IMR-90 (cell line): Measurements from ENCODE around the gene DENND1A. TPM values are rescaled to one million over a fixed set of nuclear protein-coding genes. Genes with fewer than 3 reads are reported as not detected.
A peak's percentile ranks its signal among the peaks of the same experiment; 100 is the strongest.

Source experiments
- ATAC-seq: fragments of 200-7000 bp; cut with Tn5 transposase; 2 replicates; pipeline ENCODE4 v1.9.1; 2020; ENCODE audit warnings: low read depth, mild to moderate bottlenecking, moderate library complexity
- BruUV-seq: library from RNA; stranded (reverse); fragments of 400-500 nt; replicated peaks from 2 replicates; lab custom pipeline; 2021; lab: Mats Ljungman, UMichigan
- CTCF ChIA-PET: fragments of 300-600 bp; formaldehyde crosslinking; extraction: SDS; loops from one replicate; lab custom pipeline; 2021; ENCODE audit warnings: antibody characterized with exemption; lab: Yijun Ruan, JAX
- POLR2A ChIA-PET: fragments of 300-600 bp; sonication (Branson Sonifier 250); formaldehyde crosslinking; loops from one replicate; lab custom pipeline; 2022; ENCODE audit warnings: antibody characterized with exemption; ENCODE audit not compliant: unreplicated experiment; lab: Charles Lee
- DNase-seq: peaks from one replicate; pipeline ENCODE4 v3.0.0; 2013
- H2AFZ ChIP-seq: replicated peaks from 2 replicates; pipeline ENCODE3; 2013; ENCODE audit warnings: low read length, mild to moderate bottlenecking; ENCODE audit not compliant: poor library complexity
- H2AK5ac ChIP-seq: 2 replicates; pipeline ENCODE4 v1.6.1; 2013; ENCODE audit warnings: low read depth, low read length, inconsistent platforms
- H2AK9ac ChIP-seq: replicated peaks from 2 replicates; pipeline ENCODE3; 2013; ENCODE audit warnings: mild to moderate bottlenecking, low read depth, low read length, moderate library complexity; ENCODE audit not compliant: poor library complexity
- H2BK120ac ChIP-seq: 2 replicates; pipeline ENCODE4 v1.6.1; 2013; ENCODE audit warnings: low read depth, low read length, inconsistent platforms
- H2BK15ac ChIP-seq: 3 replicates; pipeline ENCODE4 v1.6.1; 2013; ENCODE audit warnings: low read depth, low read length, inconsistent platforms
- H2BK20ac ChIP-seq: 2 replicates; pipeline ENCODE4 v1.6.1; 2013; ENCODE audit warnings: low read depth, mild to moderate bottlenecking, inconsistent platforms, low read length, moderate library complexity
- H2BK5ac ChIP-seq: 2 replicates; pipeline ENCODE4 v1.6.1; 2013; ENCODE audit warnings: mild to moderate bottlenecking, low read depth, low read length, inconsistent platforms; ENCODE audit not compliant: poor library complexity, severe bottlenecking
- H3K14ac ChIP-seq: replicated peaks from 2 replicates; pipeline ENCODE4 v1.6.1; 2013; ENCODE audit warnings: low read depth, low read length, inconsistent platforms
- H3K18ac ChIP-seq: 2 replicates; pipeline ENCODE4 v1.6.1; 2013; ENCODE audit warnings: low read depth, low read length, control low read depth
- H3K23ac ChIP-seq: 2 replicates; pipeline ENCODE4 v1.6.1; 2013; ENCODE audit warnings: low read depth, low read length, inconsistent platforms
- H3K27ac ChIP-seq: 2 replicates; pipeline ENCODE4 v1.5.1; 2013; ENCODE audit warnings: mild to moderate bottlenecking, control low read depth, low read length; ENCODE audit not compliant: insufficient read depth
- H3K27me3 ChIP-seq: 2 replicates; pipeline ENCODE4 v1.6.1; 2013; ENCODE audit warnings: low read length; ENCODE audit not compliant: control insufficient read depth, insufficient read depth
- H3K36me3 ChIP-seq: 2 replicates; pipeline ENCODE4 v1.6.1; 2013; ENCODE audit warnings: low read length, mixed read lengths; ENCODE audit not compliant: control insufficient read depth, insufficient read depth
- H3K4ac ChIP-seq: 2 replicates; pipeline ENCODE4 v1.6.1; 2013; ENCODE audit warnings: low read depth, low read length, inconsistent platforms
- H3K4me1 ChIP-seq: 2 replicates; pipeline ENCODE4 v1.6.1; 2013; ENCODE audit warnings: low read length, mixed read lengths; ENCODE audit not compliant: control insufficient read depth, insufficient read depth
- H3K4me2 ChIP-seq: 2 replicates; pipeline ENCODE4 v1.6.1; 2013; ENCODE audit warnings: low read depth, mild to moderate bottlenecking, control low read depth, low read length, moderate library complexity
- H3K4me3 ChIP-seq: 2 replicates; pipeline ENCODE4 v1.5.1; 2013; ENCODE audit warnings: low read depth, mild to moderate bottlenecking, control low read depth, low read length, moderate library complexity; ENCODE audit not compliant: insufficient read depth
- H3K56ac ChIP-seq: 2 replicates; pipeline ENCODE4 v1.6.1; 2013; ENCODE audit warnings: low read length, inconsistent platforms; ENCODE audit not compliant: insufficient read depth; ENCODE audit errors: extremely low read depth
- H3K79me1 ChIP-seq, 2 experiments: 2 replicates each; pipeline ENCODE4 v1.6.1; 2013; ENCODE audit warnings: low read length in 2 of 2, inconsistent platforms in 1 of 2, low read depth in 1 of 2
- H3K9ac ChIP-seq: 2 replicates; pipeline ENCODE4 v1.6.1; 2013; ENCODE audit warnings: low read depth, low read length, control low read depth
- H3K9me1 ChIP-seq: 2 replicates; pipeline ENCODE4 v1.6.1; 2013; ENCODE audit warnings: low read length, inconsistent platforms; ENCODE audit not compliant: insufficient read depth
- H3K9me3 ChIP-seq: 2 replicates; pipeline ENCODE4 v1.6.1; 2013; ENCODE audit warnings: low read length; ENCODE audit not compliant: control insufficient read depth, insufficient read depth
- H4K20me1 ChIP-seq: 2 replicates; pipeline ENCODE4 v1.6.1; 2013; ENCODE audit warnings: low read length, inconsistent platforms; ENCODE audit not compliant: insufficient read depth
- H4K5ac ChIP-seq: 2 replicates; pipeline ENCODE4 v1.6.1; 2013; ENCODE audit warnings: mild to moderate bottlenecking, low read depth, low read length, control low read depth
- H4K8ac ChIP-seq, 2 experiments: 2 replicates each; pipeline ENCODE4 v1.6.1; 2013; ENCODE audit warnings: low read depth in 2 of 2, low read length in 2 of 2, control low read depth in 1 of 2, inconsistent platforms in 1 of 2
- H4K91ac ChIP-seq: 2 replicates; pipeline ENCODE4 v1.6.1; 2013; ENCODE audit warnings: low read depth, low read length, inconsistent platforms; ENCODE audit not compliant: insufficient read depth
- BHLHE40 ChIP-seq: fragments of 150-350 bp; IDR thresholded peaks from 2 replicates; pipeline ENCODE4 v1.6.1; 2016; ENCODE audit warnings: mild to moderate bottlenecking, low read depth, low read length
- CEBPB ChIP-seq: IDR thresholded peaks from 2 replicates; pipeline ENCODE4 v1.6.1; 2012; ENCODE audit warnings: low read depth, low read length, improper control_type of control experiment
- CHD1 ChIP-seq: IDR thresholded peaks from 2 replicates; pipeline ENCODE4 v1.6.1; 2012; ENCODE audit warnings: low read depth, low read length, improper control_type of control experiment
- FOS ChIP-seq: fragments of 150-350 bp; IDR thresholded peaks from 2 replicates; pipeline ENCODE4 v1.6.1; 2016; ENCODE audit warnings: low read depth, low read length
- MAFK ChIP-seq: IDR thresholded peaks from 2 replicates; pipeline ENCODE4 v1.6.1; 2012; ENCODE audit warnings: low read depth, low read length, improper control_type of control experiment
- MAZ ChIP-seq: IDR thresholded peaks from 2 replicates; pipeline ENCODE4 v1.6.1; 2012; ENCODE audit warnings: low read depth, mild to moderate bottlenecking, low read length, improper control_type of control experiment, moderate library complexity, borderline replicate concordance
- MXI1 ChIP-seq: IDR thresholded peaks from 2 replicates; pipeline ENCODE4 v1.6.1; 2012; ENCODE audit warnings: low read depth, mild to moderate bottlenecking, low read length, moderate library complexity, borderline replicate concordance
- NFE2L2 ChIP-seq: fragments of 150-350 bp; IDR thresholded peaks from 2 replicates; pipeline ENCODE4 v1.6.1; 2016; ENCODE audit warnings: low read depth, mild to moderate bottlenecking, low read length
- POLR2A ChIP-seq: IDR thresholded peaks from 2 replicates; pipeline ENCODE4 v1.6.1; 2012; ENCODE audit warnings: mild to moderate bottlenecking, low read depth, low read length
- RAD21 ChIP-seq: IDR thresholded peaks from 2 replicates; pipeline ENCODE4 v1.6.1; 2012; ENCODE audit warnings: low read length, improper control_type of control experiment
- RCOR1 ChIP-seq: IDR thresholded peaks from 2 replicates; pipeline ENCODE4 v1.6.1; 2012; ENCODE audit warnings: mild to moderate bottlenecking, low read length, improper control_type of control experiment; ENCODE audit not compliant: insufficient replicate concordance
- RFX5 ChIP-seq: IDR thresholded peaks from 2 replicates; pipeline ENCODE4 v1.8.0; 2012; ENCODE audit warnings: low read depth, mild to moderate bottlenecking, low read length, moderate library complexity
- SMC3 ChIP-seq: fragments of 150-350 bp; IDR thresholded peaks from 2 replicates; pipeline ENCODE4 v1.6.1; 2016; ENCODE audit warnings: low read depth, mild to moderate bottlenecking, antibody characterized with exemption, low read length, moderate library complexity
- WGBS, 2 experiments: methylation state at CpG; one replicate each; pipeline versions ENCODE4 v1.1.5 to v1.1.7; 2013; ENCODE audit warnings: missing lambda C conversion rate in 2 of 2; ENCODE audit not compliant: insufficient read length in 1 of 2; ENCODE audit errors: extremely low coverage in 2 of 2; 5-methylcytosine and 5-hydroxymethylcytosine counted together
- dilution Hi-C: fragments of 300-500 bp; cut with HindIII; formaldehyde crosslinking; loops from one replicate; pipeline ENCODE4 v1.14.3; 2018; ENCODE audit warnings: low sequenced_read_pairs; ENCODE audit not compliant: unreplicated experiment
- in situ Hi-C: fragments of 300-500 bp; cut with MboI; formaldehyde crosslinking; loops from 3 replicates; pipeline ENCODE4 v1.14.3; 2019; ENCODE audit warnings: low sequenced_read_pairs, inconsistent platforms, mixed read lengths
- intact Hi-C: fragments of 100-400 bp; cut with micrococcal nuclease; formaldehyde crosslinking; loops from 2 replicates; pipeline ENCODE4 v1.10.0; 2022
- polyA plus RNA-seq, 3 experiments: library from polyadenylated mRNA; depleted of rRNA; stranded (reverse); fragments of >200 nt; gene quantifications; 2 replicates each; pipeline ENCODE4 v1.2.3, GENCODE V29; 2012; ENCODE audit warnings: low replicate concordance in 1 of 3
- total RNA-seq: library from RNA; depleted of rRNA; stranded (reverse); fragments of >200 nt; gene quantifications from 2 replicates; pipeline ENCODE4 v1.2.3, GENCODE V29; 2012
- TF ChIP-seq, protein P1 (sequence below): fragments of 150-350 bp; IDR thresholded peaks from 2 replicates; pipeline ENCODE4 v1.6.1; 2017; ENCODE audit warnings: mild to moderate bottlenecking, antibody characterized with exemption, low read length, low read depth
- TF ChIP-seq, protein P2 (sequence below): fragments of 150-350 bp; IDR thresholded peaks from 2 replicates; pipeline ENCODE4 v1.6.1; 2016; ENCODE audit warnings: low read depth, mild to moderate bottlenecking, low read length, moderate library complexity, borderline replicate concordance
- TF ChIP-seq, protein P3 (sequence below): conservative IDR thresholded peaks from 2 replicates; pipeline ENCODE4 v1.5.1; 2012; ENCODE audit warnings: mild to moderate bottlenecking, low read depth, low read length, improper control_type of control experiment

The DENND1A gene
- total and polyA plus RNA-seq, 2 of the 4 experiments (the other 2 are of a cell fraction) = 21.4 to 27.6 TPM

DNA sequence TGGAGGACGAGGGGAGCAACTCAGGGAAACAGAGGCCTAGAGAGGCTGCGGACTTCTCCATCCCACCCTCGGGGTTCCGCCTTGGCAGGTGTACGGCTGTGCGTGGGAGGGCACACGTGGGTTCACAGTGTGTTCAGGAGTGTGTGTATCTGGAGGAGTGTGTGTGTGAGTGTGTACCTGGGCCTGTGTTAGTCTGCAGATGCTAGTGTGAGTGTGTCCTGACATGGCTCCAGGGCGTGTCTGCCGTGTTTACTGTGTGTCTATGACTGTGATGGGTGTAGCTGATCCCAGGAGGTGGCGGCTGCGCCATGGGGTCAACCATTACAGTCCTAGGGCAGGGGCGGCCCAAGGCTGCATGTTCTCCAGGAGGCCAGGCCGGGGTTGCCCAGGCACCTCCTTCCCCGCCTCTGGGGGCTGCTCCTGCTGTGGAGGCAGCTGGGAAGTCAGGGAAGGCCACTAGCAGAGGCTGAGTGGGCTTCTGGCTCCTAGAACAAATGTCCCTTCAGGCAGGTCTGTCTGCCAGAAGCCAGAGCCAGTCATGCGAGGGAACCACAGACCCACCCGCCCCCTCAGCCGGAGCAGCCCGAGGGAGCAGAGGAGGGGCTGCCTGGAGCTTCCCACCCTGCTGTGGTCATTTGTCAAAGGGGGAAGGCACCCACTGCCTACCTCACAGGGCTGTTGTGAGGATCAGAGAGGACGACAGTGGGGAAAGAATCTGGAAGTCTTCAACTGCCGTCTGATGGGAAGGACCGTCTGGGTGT lies 552.5 kb downstream of the DENND1A start:
- dilution Hi-C loops (no loop called here), in situ Hi-C loops (no loop called here), intact Hi-C loops (no loop called here)
- Histone ChIP-seq H4K5ac (no peak overlapping the region), H3K9me1 (no peaks in the 10 kb centered on the region), H2AK5ac (no peak overlapping the region), H3K23ac (no peak overlapping the region), H3K9me3 (no peaks in the 10 kb centered on the region), H2BK120ac (no peak overlapping the region), H3K27ac (no peak overlapping the region), H3K14ac (no peak overlapping the region), H3K79me1 (no peaks in the 10 kb centered on the region), H3K4me3 (no peak overlapping the region), H3K4me1 (no peaks in the 10 kb centered on the region), H3K4ac (no peak overlapping the region), H4K20me1 (no peaks in the 10 kb centered on the region), H4K8ac (no peak overlapping the region), H2BK20ac (no peak overlapping the region), H2BK15ac (no peak overlapping the region), H3K4me2 (no peak overlapping the region), H3K9ac (no peak overlapping the region), H3K56ac (no peak overlapping the region), H4K91ac (no peak overlapping the region), H2AK9ac (peak overlapping the region; percentile 55), H2AFZ (no peak overlapping the region), H2BK5ac (no peak overlapping the region), H3K18ac (no peak overlapping the region), H3K27me3 (peaks cover 38% of the 10 kb centered on the region), H3K36me3 (no peaks in the 10 kb centered on the region)
- no TSS peak for BruUV-seq
- DNase-seq (no peak), ATAC-seq (no peak)
- TF ChIP-seq BHLHE40 (no peak), MXI1 (no peak), MAZ (no peak), RCOR1 (no peak), CEBPB (no peak), CHD1 (no peak), POLR2A (no peak), RFX5 (no peak), NFE2L2 (no peak), MAFK (no peak), RAD21 (no peak), FOS (no peak), SMC3 (no peak)
- TF ChIP-seq, protein P1, sequence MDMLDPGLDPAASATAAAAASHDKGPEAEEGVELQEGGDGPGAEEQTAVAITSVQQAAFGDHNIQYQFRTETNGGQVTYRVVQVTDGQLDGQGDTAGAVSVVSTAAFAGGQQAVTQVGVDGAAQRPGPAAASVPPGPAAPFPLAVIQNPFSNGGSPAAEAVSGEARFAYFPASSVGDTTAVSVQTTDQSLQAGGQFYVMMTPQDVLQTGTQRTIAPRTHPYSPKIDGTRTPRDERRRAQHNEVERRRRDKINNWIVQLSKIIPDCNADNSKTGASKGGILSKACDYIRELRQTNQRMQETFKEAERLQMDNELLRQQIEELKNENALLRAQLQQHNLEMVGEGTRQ = no peak
- TF ChIP-seq, protein P2, sequence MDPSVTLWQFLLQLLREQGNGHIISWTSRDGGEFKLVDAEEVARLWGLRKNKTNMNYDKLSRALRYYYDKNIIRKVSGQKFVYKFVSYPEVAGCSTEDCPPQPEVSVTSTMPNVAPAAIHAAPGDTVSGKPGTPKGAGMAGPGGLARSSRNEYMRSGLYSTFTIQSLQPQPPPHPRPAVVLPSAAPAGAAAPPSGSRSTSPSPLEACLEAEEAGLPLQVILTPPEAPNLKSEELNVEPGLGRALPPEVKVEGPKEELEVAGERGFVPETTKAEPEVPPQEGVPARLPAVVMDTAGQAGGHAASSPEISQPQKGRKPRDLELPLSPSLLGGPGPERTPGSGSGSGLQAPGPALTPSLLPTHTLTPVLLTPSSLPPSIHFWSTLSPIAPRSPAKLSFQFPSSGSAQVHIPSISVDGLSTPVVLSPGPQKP = no peak
- TF ChIP-seq, protein P3, sequence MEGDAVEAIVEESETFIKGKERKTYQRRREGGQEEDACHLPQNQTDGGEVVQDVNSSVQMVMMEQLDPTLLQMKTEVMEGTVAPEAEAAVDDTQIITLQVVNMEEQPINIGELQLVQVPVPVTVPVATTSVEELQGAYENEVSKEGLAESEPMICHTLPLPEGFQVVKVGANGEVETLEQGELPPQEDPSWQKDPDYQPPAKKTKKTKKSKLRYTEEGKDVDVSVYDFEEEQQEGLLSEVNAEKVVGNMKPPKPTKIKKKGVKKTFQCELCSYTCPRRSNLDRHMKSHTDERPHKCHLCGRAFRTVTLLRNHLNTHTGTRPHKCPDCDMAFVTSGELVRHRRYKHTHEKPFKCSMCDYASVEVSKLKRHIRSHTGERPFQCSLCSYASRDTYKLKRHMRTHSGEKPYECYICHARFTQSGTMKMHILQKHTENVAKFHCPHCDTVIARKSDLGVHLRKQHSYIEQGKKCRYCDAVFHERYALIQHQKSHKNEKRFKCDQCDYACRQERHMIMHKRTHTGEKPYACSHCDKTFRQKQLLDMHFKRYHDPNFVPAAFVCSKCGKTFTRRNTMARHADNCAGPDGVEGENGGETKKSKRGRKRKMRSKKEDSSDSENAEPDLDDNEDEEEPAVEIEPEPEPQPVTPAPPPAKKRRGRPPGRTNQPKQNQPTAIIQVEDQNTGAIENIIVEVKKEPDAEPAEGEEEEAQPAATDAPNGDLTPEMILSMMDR = no peak
- 82% methylated on average over 2 of the region's 21 CpGs; no CpG with 5 or more reads in 1 of the 2 experiments for WGBS, 2 experiments
- ChIA-PET CTCF (no interaction called here), POLR2A (no interaction called here)
